Embryonic facial prominence (tissue), 1 donor: ENCODE results near the gene SMOC2.

Source experiments
- DNase-seq: peaks from one replicate; pipeline ENCODE4 v3.0.0-alpha.2; 2016; ENCODE audit errors: extremely low spot score

SMOC2 gene

DNA sequence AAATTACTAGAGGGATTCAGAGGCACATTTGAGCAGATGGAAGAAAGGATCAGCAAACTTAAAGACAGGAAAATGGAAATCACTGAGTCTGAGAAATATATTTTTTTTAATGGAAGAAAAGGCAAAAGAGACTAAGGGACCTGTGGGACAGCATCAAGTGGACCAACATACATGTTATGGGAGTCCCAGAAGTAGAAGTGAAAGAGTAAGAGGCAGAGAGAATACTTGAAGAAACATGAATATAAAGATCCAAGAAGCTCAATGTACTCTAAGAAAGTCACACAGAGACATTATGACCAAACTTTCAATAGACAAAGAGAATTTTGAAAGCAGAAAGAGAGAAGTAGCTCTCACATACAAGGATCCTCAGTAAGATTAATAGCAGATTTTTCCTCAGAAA, 39.5 kb downstream of the SMOC2 start:
- no peak for DNase-seq

DNA sequence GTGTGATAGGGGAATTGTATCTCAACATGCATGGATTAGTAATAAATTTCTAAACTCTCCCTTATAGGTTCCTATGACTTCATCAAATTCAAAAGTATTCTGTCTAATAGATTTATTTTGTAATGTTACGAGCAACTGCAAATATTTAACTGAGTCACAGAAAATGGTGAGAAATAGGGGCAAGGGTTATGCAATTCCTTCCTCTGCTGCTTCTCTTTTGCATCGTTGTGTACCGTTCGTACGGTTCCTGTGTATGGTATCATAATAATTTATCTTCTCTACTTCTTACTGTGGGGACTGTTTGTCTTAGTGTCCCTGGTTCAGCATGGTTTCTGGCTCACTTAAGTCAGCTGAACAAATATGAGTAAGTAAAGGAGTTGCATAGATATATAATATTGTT, 44.8 kb downstream of the SMOC2 start:
- no peak for DNase-seq

DNA sequence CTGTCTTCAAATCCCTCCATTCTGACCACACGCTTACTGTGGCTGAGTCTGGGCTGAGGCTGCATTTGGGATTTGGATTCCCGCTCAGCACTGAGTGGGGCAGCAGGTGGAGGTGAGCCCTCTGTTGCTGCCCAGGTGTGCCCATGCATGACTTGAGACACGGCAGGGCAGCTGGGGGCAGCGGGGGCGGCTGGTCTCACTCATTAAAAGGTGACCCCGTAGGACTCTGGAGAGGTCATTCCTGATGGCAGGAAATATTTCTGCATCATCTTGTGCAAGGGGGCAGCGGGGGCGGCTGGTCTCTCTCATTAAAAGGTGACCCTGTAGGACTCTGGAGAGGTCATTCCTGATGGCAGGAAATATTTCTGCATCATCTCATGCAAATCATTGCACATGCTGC, 49.8 kb downstream of the SMOC2 start:
- DNase-seq, result no peak

DNA sequence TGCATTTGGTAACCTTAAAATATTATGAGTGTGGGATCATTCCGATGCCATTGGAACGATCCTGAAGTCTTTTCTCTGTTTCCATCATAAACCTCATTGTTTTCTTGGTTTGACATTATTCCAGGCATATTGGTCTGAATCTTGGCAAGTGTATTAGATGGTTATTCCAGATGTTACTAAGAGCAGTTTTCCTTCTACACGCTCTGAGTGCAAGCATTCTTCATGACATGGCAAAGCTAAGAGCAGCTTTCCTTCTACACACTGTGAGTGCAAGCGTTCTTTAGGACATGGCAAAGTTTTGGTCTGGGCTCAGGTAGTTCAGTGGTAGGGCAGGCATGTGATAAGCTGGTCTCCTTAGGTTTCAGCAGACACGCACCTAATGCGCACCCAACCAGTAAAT, 53.0 kb downstream of the SMOC2 start:
- no peak for DNase-seq

DNA sequence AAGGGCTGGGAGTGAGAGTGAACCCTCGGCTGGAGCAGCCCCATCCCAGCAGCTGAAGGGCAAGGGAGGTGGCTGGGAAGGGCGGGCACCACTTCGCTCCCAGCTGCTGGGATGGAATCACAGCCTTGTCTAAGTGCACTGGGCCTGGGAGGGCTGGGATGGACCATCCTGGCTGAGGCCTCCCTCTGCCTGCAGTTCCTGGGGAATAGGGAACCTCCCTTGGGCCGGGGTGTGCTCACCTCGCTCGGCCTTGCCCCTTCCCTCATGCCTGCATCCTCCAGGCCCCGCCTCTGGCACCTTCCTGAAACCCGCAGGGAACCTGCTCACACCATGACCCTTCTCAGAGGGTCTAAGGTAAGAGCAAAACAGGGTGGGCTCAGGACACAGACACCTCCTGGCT, 53.7 kb downstream of the SMOC2 start:
- no peak for DNase-seq

DNA sequence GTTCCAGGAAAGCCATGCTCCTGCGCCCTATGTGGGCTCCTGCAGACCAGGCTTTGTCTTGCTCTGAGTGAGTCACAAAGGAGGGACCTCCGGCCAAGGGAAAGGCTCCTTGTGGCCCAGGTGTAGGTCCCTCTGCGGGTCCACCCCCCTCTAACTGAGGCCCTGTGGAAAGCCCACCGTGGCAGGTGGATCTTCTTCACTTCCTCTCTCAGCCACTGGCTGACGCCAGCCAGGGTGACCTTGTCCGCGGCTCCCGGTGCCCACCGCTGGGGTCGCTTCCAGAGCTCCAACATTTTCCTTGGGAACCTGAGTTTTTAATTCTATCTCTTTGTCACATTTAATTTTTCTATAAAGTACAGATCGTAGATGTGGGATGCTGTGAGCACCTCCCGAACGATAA, 54.1 kb downstream of the SMOC2 start:
- DNase-seq, result no peak

DNA sequence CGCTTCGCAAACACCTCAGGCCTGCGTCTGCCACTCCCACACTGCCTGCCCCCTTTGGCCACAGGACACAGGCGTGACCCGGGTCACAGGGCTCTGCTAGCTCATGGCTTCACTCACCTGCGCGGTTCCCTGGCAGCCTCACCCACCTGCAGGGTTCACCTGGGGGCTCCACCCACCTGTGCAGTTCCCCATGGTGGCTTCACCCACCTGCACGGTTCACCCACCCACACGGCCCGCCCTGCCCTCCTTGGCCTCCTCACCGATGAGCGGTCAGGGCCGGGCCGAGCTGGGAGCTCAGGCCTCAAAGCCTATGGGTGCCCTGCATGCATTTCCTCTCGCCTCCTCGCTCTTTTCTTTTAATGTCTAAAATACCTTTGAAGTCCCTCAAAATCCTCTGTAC, 54.7 kb downstream of the SMOC2 start:
- DNase-seq, result no peak

DNA sequence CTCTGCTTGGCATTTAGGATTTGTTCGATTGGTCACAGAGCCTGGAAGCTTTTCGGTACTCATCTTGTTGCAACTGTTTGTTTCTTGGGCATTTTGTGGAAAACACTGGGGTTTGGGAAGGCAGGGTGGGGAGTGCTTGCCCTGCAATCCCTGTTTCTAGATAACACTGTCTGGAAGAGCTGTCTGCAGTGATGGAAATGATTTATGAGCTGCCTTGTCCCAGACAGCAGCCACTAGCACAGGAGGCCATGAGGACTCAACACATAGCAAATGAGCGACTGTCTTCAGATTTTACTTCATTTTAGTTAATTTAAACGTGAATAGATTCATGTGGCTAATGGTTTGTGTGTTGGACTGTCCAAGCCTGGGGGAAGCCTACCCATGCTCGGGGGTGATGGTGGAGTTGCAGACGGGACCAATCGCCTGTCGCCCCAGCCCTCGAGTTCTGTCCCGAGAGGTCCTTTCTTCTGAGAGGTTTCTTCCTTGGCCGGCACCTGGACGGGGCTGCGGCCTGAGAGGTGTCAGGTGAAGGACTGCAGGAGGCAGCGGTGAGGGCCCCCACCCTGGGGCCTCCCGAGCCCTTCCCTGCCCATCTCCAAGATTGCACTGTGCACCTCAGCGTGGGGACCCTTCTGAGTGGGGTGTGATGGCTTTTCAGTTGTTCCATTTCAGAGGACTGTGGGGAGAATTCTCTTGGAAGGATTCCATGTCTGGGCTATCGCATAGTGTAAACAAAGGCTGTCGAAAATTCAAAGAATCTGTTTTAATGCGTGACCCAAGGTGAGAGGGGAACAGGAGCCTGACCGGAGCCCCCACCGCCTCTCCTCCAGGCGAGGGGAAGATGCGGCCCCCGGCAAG, 55.4 kb downstream of the SMOC2 start:
- DNase-seq, result no peak

DNA sequence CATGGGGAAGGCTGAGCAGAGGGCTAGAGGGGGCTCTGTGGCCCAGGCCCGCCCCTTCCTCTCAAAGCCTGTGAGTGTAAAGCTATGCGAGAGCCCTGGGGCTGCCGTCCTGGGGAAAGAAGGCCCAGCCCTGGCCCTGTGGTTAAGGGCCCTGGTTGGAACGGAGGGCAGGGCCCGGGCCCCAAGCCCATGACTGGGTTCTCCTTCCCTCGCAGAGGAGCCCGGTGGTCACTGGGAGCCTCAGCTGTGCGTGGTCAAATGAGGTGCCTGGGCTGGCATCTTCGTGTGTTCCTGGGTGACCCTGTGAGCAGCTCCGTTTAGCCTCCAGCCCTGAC, 56.0 kb downstream of the SMOC2 start:
- no peak for DNase-seq

DNA sequence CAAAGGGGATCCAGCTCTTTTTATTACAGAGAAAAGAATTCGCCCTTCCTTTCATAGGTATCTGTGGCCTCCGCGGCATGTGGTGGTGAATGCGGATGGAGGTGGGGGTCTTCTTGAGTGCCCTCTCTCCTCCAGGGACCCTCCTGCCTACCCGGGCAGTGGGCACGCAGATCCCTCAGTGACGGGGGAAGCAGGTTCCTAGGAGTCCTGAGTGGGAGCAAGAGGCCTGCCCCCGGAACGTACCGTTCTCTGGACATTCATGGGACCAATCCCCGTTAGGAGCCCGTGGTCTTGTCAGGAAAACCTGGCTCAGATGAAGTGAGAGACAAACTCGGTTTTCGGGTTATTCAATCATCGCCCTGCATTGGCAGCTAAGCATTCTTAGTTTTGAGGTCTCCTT, 56.4 kb downstream of the SMOC2 start:
- DNase-seq, result no peak

DNA sequence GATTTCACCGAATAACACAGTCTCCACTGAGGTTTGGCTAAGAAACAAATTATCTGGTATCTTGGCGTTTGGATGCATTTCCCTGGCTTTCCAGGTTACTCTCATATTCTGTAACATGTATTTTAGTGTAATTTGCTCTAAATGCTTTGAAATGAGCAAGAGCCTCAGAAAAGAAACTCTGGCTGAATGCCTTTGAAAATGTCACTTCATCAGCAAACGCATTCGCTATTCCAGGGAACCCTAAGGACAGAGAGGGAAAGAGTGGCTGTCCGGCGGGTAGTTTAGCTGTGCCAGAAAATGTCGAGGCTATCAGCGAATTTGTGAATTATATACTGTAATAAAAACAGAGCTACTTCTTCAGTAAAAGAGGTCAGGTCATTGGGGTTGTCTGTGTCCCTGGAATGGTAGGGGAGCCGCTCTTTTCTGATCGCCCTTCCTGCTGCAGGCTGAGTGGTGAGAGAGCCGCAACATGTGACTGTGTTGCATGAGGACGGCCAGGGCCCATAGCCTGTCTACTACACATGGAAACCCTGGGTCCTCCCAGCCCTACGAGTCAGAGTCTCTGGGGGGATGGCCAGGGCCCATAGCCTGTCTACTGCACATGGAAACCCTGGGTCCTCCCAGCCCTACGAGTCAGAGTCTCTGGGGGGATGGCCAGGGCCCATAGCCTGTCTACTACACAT, 57.3 kb downstream of the SMOC2 start:
- DNase-seq, result no peak

DNA sequence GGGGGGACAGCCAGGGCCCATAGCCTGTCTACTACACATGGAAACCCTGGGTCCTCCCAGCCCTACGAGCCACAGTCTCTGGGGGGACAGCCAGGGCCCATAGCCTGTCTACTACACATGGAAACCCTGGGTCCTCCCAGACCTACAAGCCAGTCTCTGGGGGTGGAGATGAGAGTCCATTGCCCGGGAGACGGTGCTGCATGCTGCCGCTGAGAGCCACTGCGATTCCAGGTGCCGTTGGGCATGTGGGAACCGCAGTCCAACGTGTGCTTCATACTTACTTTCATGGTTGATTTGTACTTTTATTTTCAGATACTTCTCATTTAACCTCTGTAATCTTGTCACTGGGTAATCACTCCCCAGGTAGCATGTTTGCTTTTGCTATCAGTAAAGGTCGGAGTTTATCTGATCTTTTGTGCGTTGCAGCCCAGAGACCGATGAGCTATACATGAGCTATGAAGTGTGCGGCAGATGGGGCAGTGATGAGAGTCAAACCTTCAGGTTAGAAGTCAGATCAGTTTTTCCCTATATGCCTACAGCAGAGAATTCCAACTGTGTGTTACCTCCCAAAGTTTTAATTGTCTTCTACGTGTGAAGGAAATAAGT, 58.2 kb downstream of the SMOC2 start:
- DNase-seq, result no peak

DNA sequence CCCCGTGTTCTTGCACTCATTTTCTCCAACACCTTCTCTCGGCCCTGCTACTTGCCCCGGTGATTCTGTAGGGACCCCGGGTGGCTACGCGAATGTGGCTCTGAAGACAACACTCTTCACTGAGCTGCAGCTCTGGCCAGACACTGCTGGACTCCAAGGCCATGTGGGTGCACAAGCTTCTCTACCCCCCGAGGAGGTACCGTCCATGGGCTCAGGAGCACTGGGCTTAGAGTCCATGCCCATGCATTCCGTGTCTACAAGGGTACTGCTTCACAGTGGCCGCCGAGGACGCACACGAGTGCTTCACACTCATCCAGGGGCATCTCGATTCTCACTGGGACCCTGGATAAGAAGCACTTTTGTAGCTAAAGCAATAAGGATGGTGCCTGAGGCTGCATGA, 59.5 kb downstream of the SMOC2 start:
- DNase-seq, result no peak

DNA sequence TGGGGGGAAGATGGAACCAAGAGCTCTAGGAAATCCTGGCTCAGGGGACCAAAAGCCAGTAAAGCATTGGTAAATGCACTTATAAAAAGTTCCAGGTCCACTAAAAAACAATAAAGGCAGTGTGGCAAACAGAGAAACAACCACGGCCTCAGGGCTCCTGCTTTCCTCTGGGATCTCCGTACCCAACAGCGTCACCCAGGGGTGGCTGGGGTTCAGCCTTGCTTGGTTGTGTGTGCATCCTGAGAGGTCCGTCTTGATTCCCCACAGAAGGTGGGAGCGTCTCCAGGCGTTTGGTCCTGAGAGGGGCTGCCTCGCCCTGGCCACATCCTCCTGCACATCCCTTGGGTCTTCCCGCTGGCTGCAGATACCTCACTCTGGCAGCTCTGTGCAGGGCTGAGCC, 60.6 kb downstream of the SMOC2 start:
- DNase-seq, result no peak

DNA sequence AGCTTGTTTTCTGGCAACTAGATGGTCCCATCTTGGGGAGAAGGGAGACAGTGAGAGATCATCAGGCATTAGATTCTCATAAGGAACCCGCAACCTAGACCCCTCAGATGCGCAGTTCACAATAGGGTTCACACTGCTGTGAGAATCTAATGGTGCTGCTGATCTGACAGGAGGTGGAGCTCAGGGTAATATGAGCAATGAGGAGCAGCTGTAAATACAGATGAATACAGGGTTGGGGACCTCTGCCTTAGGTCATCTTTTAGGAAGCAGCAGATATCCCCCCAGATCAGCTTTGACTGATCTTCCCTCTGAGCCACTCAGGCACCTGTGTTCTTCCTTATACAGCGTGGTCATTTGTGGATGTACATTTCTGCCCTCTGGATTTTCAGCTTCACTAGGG, 63.4 kb downstream of the SMOC2 start:
- no peak for DNase-seq

DNA sequence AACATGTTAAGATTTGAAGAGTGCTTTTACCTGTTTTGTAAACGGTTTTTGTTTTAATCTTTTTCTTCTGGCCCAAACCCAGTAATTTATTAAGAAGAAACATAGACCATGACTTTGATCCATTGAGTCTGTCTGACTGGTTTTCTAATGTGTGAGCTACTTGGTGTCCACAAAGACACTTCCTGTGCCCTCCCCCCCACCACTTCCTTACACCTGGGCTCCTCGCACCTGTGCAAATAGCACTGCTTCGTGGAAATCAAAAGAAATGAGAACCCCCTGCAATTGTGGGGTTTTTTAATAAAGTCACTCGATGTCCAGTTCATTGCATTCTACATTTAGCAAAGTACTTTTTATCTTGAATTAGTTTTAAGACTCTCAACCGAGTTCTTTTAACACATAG, 65.5 kb downstream of the SMOC2 start:
- no peak for DNase-seq

DNA sequence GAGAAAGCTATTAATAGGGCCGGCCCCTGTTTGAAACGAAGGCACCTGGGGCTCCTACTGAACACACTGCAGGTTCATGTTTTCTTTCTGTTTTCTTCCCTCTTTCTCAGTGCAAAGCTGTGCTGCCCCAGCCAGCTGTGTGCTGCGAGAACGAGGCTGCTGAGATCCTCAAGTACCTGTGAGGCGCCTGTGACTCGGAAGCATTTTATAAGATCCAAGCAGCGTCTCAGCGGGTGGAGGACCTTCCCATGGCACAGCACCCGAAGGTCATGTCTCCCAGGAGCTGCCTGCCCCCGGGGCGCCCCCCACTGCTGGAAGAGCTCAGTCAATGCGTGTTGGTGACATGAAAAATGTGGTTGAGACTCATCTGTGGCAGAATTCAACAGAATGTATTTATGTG, 66.3 kb downstream of the SMOC2 start:
- DNase-seq, result no peak

DNA sequence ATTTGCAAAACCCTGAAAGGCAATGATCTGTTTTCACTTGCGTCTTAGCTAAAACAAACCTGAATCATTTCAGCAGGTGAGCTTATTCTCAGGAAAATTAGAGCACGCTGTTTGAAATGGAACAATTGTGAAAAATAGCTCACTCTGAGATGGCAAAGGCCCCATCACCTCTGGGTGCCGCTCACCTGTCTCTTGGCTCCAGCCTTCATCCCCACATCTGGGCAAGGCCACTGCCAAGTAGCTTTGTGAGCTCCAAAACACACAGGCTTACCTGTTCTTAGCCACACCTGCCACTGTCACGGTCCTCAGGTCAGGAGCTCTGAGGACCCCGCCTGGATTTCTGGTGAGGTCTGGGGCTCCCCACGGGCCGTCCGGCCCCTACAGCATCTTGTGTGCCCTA, 66.7 kb downstream of the SMOC2 start:
- no peak for DNase-seq

DNA sequence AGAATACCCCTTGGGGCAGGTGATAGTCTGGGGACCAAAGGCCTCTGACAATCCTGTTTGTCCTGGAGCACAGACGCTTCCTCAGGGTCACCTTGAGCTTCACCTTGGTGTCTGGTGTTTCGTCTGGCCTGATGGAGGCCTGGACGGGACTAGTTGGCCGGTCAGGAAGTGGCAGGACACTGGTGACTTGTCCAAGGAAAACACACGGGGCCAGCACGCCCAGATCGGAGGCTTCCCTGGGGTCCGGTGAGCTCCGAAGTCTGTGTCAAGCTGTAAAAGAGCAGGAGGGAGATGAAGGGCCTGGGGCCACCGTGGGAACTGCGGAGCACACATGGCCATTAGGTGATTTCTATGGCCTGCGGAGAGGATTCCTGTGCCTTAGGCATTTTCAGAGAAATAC, 67.9 kb downstream of the SMOC2 start:
- no peak for DNase-seq

DNA sequence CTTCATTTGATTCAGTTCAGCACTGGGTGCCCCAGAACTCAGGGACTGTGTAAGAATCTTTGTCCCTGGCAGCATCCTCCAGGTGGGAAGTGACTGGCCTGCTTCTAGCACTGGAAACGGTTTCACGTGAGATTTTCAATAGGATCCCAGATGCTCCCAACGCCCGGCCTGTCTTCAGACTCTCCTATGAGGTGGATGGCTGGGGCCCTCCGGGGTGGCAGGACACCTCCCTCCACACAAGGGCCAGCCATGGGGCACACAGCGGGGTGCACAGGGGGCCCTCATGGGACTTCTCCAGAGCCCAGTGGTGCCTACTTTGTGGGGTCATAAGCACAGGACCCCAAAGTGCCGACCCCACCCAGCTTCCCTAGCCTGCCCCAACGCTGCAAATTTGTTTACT, 72.8 kb downstream of the SMOC2 start:
- DNase-seq, result no peak

DNA sequence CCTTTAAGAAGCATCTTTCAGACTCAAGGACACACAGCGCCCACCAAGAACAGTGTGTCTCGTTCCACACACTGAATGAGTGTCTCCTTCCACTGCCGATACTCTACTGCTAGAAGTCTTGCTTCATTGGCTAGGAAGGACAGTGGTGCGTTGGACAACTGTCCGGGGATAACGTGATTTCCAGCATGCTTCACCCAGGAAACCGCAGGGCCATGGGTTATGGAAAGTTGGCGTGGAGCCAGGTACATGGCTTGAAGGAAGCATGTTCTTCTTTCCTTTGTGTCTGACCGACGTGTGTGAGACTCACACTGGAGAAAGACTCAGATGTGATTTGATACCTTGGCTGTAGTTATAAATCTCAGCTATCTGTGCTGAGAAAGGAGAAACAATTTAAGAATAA, 73.2 kb downstream of the SMOC2 start:
- DNase-seq, result no peak

DNA sequence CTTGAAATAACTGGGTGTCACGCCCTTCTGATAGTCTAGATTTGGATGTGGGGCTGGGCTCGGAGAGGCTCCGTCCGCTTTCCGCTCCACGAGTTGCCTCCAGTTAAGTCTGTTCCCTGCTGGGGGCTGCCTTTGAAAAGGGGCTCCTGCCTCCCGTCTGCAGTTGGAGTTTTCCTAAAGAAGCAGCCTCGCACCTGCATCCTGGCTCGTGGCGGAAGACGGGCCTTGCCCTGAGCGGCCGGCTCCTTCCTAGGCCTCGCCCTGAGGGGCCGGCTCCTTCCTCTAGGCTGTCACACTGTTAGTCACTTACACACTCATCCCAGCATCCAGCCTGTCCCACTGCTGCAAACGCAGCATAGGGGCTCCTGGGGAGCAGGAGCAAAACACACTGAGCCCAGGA, 74.4 kb downstream of the SMOC2 start:
- DNase-seq, result no peak
